ENCODE data around the gene SIGLEC8.
"Not testable (repeated sequence)": the region's sequence is repeated elsewhere in the genome, so short reads cannot be mapped to it uniquely, and the experiment has no call there.

SIGLEC8 gene

DNA sequence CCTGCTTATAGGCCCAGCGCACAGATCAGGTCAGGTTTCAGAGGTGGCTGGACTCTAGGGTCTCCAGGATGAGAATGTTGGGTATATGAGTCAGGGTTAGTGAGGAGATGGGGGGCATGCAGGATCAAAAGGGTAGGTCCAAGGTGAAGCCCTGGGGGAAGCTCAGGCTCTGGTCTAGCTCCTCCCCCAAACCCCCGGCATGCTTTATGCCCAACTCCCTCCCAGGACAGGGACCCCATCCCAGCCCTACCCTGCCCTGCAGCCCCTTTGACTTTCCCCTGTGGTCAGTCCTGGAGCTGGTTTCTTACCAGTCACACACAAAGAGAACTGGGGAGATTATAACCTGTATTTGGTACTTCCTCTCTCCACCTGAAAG is 10.3 kb upstream of the SIGLEC8 start:
- Histone ChIP-seq H3K36me3 (ENCODE audit: control insufficient read depth, insufficient read depth, low read length) (no peaks in the 10 kb centered on the region), H3K4me3 (replicated peaks; ENCODE audit: low read depth, low read length) (no peak overlapping the region), H3K27me3 (replicated peaks; ENCODE audit: control insufficient read depth, insufficient read depth, low read length) (peaks cover 1% of the 10 kb centered on the region; the same call in 1 of the 2 replicates)
- no peak for DNase-seq (ENCODE audit: extremely low read depth, insufficient read length)
- TF ChIP-seq, protein P1, sequence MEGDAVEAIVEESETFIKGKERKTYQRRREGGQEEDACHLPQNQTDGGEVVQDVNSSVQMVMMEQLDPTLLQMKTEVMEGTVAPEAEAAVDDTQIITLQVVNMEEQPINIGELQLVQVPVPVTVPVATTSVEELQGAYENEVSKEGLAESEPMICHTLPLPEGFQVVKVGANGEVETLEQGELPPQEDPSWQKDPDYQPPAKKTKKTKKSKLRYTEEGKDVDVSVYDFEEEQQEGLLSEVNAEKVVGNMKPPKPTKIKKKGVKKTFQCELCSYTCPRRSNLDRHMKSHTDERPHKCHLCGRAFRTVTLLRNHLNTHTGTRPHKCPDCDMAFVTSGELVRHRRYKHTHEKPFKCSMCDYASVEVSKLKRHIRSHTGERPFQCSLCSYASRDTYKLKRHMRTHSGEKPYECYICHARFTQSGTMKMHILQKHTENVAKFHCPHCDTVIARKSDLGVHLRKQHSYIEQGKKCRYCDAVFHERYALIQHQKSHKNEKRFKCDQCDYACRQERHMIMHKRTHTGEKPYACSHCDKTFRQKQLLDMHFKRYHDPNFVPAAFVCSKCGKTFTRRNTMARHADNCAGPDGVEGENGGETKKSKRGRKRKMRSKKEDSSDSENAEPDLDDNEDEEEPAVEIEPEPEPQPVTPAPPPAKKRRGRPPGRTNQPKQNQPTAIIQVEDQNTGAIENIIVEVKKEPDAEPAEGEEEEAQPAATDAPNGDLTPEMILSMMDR (IDR thresholded peaks at IDR 0.05; ENCODE audit: insufficient read depth, low read length, poor library complexity, severe bottlenecking): no peak

DNA sequence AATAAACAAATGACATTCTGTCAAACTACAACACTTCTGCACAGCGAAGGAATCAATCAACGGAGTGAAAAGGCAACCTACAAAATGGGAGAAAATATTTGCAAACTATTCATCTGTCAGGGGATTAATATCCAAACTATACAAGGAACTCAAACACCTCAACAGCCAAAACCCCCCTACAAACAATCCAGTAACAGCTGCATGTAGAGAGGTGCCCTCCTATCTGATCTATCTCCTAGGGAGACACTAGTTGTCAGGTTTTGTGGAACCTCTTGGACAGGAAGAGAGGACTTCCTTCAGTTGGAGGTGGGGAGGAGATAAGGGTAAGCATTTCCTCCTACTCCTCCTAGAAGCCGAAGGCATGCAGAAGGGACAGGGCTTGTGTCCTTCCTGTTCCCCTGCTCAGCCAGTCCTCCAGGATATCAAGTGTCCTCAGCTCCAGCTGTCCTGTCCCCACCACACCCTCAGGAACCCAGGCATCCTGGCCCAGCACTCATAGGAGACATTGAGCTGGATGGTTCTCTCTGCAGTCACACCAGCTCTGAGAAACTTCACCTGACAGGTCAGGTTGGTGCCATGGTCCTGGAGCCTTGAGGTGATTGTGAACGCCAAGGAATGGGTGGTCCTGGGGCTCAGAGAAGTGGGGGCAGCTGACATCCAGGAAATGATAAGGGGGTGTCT is 9.8 kb upstream of the SIGLEC8 start:
- Histone ChIP-seq H3K4me3 (replicated peaks; ENCODE audit: low read depth, low read length) (no peak overlapping the region), H3K36me3 (ENCODE audit: control insufficient read depth, insufficient read depth, low read length) (no peaks in the 10 kb centered on the region), H3K27me3 (replicated peaks; ENCODE audit: control insufficient read depth, insufficient read depth, low read length) (peaks cover 1% of the 10 kb centered on the region; the same call in 1 of the 2 replicates)
- no peak for DNase-seq (ENCODE audit: extremely low read depth, insufficient read length)
- TF ChIP-seq, protein P1 (IDR thresholded peaks at IDR 0.05; ENCODE audit: insufficient read depth, low read length, poor library complexity, severe bottlenecking): no peak

DNA sequence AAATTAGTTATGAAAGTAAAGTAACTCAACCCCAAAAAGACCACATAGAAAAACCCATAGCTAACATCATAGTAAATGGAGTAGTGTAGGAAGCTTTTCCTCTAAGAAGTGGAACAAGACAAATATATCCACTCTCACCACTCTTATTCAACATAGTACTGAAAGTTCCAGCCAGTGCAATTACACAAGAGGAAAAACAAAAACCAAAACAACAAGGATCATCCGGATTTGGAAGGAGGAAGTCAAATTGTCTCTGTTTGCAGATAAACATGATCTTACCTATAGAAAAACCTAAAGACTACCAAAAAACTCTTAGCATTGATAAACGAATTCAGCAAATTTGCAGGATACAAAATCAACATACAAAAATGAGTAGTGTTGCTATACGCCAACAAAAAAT is 8.5 kb upstream of the SIGLEC8 start:
- no peak for DNase-seq (ENCODE audit: extremely low read depth, insufficient read length)
- TF ChIP-seq, protein P1 (IDR thresholded peaks at IDR 0.05; ENCODE audit: insufficient read depth, low read length, poor library complexity, severe bottlenecking): no peak
- Histone ChIP-seq H3K27me3 (replicated peaks; ENCODE audit: control insufficient read depth, insufficient read depth, low read length) (peaks cover 1% of the 10 kb centered on the region; the same call in 1 of the 2 replicates), H3K36me3 (ENCODE audit: control insufficient read depth, insufficient read depth, low read length) (no peaks in the 10 kb centered on the region), H3K4me3 (replicated peaks; ENCODE audit: low read depth, low read length) (no peak overlapping the region)

DNA sequence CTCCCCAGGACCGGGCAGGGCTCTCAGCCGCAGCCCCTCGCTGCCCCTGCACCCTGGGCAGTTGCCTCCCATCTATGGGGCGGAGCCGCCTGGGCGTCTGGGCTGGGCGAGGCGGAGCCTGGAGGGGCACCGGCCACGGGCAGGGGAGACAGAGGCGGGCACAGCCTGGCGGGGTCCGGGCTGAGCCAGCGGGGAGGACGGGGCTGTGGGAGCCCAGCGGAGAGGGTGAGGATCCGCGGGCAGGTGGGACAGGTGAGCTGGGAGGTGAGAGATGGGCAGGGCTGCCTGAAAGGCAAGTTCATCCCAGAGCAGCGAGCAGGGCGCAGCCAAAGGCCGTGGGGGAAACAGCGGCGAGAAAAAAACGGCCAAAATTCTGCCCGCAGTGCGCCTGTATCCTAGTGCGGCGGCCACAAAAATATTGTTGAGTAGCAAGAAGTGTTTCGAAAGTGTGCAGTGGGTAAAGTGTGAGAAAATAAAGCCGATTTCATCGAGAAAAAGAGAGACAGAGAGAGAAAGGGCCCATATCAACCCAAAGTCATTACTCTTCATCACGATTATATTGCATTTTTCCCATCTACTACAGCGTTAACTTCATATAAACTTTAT is 5.8 kb upstream of the SIGLEC8 start:
- H3K27me3 ChIP-seq (replicated peaks; ENCODE audit: control insufficient read depth, insufficient read depth, low read length); H3K36me3 ChIP-seq (ENCODE audit: control insufficient read depth, insufficient read depth, low read length); H3K4me3 ChIP-seq (replicated peaks; ENCODE audit: low read depth, low read length); DNase-seq (ENCODE audit: extremely low read depth, insufficient read length): not testable (repeated sequence)

DNA sequence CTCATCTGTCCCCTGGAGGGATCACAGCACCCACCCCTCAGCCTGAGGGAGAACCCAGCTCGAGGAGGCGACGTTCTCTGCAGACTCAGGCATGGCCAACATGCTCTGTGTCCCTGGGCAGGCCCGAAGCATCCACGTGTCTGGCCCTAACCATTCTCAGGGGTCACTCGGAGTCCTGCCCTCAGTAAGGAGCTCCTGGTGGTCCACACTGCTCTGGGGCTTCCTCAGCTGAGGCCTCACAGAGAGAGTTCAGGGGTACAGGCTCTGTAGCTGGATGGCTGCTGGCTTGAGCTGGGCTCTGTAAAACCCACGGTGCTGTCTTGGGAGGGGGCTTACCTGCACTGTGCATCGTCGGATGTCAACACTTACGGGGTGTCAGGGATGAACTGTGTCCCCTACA is 4.4 kb upstream of the SIGLEC8 start:
- no peak overlapping the region for H3K4me3 ChIP-seq (replicated peaks; ENCODE audit: low read depth, low read length)
- TF ChIP-seq, protein P1 (IDR thresholded peaks at IDR 0.05; ENCODE audit: insufficient read depth, low read length, poor library complexity, severe bottlenecking): no peak
- no peaks in the 10 kb centered on the region; the same call in 1 of the 2 replicates for H3K27me3 ChIP-seq (replicated peaks; ENCODE audit: control insufficient read depth, insufficient read depth, low read length)
- DNase-seq (ENCODE audit: extremely low read depth, insufficient read length): no peak
- no peaks in the 10 kb centered on the region for H3K36me3 ChIP-seq (ENCODE audit: control insufficient read depth, insufficient read depth, low read length)

DNA sequence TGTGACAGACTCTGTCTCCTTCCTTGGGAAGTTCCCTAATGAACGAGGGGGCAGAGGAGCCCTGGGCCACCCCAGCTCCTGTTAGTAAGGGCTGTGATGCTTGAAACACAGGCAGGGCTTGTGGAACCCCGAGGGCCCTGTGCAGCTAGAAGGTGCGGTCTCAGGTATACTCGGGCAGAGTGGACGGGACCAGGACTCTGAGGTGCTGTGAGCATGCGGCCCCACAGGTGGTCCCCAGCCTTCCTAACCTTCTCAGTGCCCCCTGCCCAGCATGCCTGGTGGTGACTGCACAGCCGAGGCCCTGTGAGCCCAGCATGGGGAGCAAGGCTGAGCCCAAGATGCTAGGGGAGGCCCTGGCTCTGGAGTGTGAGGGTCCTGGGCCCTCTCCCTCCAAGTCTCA is 4.0 kb upstream of the SIGLEC8 start:
- TF ChIP-seq, protein P1 (IDR thresholded peaks at IDR 0.05; ENCODE audit: insufficient read depth, low read length, poor library complexity, severe bottlenecking): no peak
- no peak for DNase-seq (ENCODE audit: extremely low read depth, insufficient read length)

More for the DNA sequence above, 4.0 kb upstream of the SIGLEC8 start:
- no peak overlapping the region for H3K4me3 ChIP-seq (replicated peaks; ENCODE audit: low read depth, low read length)
- no peaks in the 10 kb centered on the region for H3K36me3 ChIP-seq (ENCODE audit: control insufficient read depth, insufficient read depth, low read length)
- H3K27me3 ChIP-seq (replicated peaks; ENCODE audit: control insufficient read depth, insufficient read depth, low read length): no peaks in the 10 kb centered on the region; the same call in 1 of the 2 replicates
